ENCODE results near the gene RTL10.

RTL10 gene

GRCh38 chr22:19868773-19869471 lies 14.2 kb upstream of the RTL10 start:
- no peaks in the 10 kb centered on the region for H3K9me2 ChIP-seq (replicated peaks; ENCODE audit: insufficient read depth, low read length)
- no peaks in the 10 kb centered on the region for H4K20me1 ChIP-seq (ENCODE audit: low read depth, low read length)
- H2AFZ ChIP-seq (ENCODE audit: low read depth, low read length, severe bottlenecking), result no peak overlapping the region
- no peaks in the 10 kb centered on the region for H3K27me3 ChIP-seq (ENCODE audit: low read length)
- no peak overlapping the region for H3K27ac ChIP-seq (ENCODE audit: low read depth, low read length)
- no peaks in the 10 kb centered on the region for H3K9me3 ChIP-seq (ENCODE audit: insufficient read depth, low read length)
- no peak for TF ChIP-seq EZH2phosphoT487 (conservative IDR thresholded peaks at IDR 0.05; ENCODE audit: low read length)
- TF ChIP-seq, protein P1, sequence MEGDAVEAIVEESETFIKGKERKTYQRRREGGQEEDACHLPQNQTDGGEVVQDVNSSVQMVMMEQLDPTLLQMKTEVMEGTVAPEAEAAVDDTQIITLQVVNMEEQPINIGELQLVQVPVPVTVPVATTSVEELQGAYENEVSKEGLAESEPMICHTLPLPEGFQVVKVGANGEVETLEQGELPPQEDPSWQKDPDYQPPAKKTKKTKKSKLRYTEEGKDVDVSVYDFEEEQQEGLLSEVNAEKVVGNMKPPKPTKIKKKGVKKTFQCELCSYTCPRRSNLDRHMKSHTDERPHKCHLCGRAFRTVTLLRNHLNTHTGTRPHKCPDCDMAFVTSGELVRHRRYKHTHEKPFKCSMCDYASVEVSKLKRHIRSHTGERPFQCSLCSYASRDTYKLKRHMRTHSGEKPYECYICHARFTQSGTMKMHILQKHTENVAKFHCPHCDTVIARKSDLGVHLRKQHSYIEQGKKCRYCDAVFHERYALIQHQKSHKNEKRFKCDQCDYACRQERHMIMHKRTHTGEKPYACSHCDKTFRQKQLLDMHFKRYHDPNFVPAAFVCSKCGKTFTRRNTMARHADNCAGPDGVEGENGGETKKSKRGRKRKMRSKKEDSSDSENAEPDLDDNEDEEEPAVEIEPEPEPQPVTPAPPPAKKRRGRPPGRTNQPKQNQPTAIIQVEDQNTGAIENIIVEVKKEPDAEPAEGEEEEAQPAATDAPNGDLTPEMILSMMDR (IDR thresholded peaks at IDR 0.05; ENCODE audit: insufficient read depth, low read length, poor library complexity, severe bottlenecking), result no peak
- no peak overlapping the region for H3K4me2 ChIP-seq (ENCODE audit: low read depth, low read length, poor library complexity, severe bottlenecking)
- no peaks in the 10 kb centered on the region for H3K79me2 ChIP-seq (ENCODE audit: insufficient read depth, low read length)
- no peak overlapping the region for H3K9ac ChIP-seq (ENCODE audit: low read length)
- no peaks in the 10 kb centered on the region for H3F3A ChIP-seq (ENCODE audit: insufficient read depth)
- no peak overlapping the region for H3K4me3 ChIP-seq (ENCODE audit: insufficient read depth, low read length, poor library complexity, severe bottlenecking)
- H3K36me3 ChIP-seq (ENCODE audit: low read length), result no peaks in the 10 kb centered on the region

GRCh38 chr22:19868333-19868732 lies 13.7 kb upstream of the RTL10 start:
- Histone ChIP-seq H3K9me2 (replicated peaks; ENCODE audit: insufficient read depth, low read length) (no peaks in the 10 kb centered on the region), H3K27me3 (ENCODE audit: low read length) (no peaks in the 10 kb centered on the region), H3K27ac (ENCODE audit: low read depth, low read length) (no peak overlapping the region), H3K79me2 (ENCODE audit: insufficient read depth, low read length) (no peaks in the 10 kb centered on the region), H3K9me3 (ENCODE audit: insufficient read depth, low read length) (no peaks in the 10 kb centered on the region), H2AFZ (ENCODE audit: low read depth, low read length, severe bottlenecking) (no peak overlapping the region), H4K20me1 (ENCODE audit: low read depth, low read length) (no peaks in the 10 kb centered on the region), H3K36me3 (ENCODE audit: low read length) (no peaks in the 10 kb centered on the region), H3F3A (ENCODE audit: insufficient read depth) (no peaks in the 10 kb centered on the region), H3K9ac (ENCODE audit: low read length) (no peak overlapping the region), H3K4me2 (ENCODE audit: low read depth, low read length, poor library complexity, severe bottlenecking) (no peak overlapping the region), H3K4me3 (ENCODE audit: insufficient read depth, low read length, poor library complexity, severe bottlenecking) (no peak overlapping the region)
- TF ChIP-seq EZH2phosphoT487 (conservative IDR thresholded peaks at IDR 0.05; ENCODE audit: low read length), result no peak
- TF ChIP-seq, protein P1 (IDR thresholded peaks at IDR 0.05; ENCODE audit: insufficient read depth, low read length, poor library complexity, severe bottlenecking), result no peak

- Histone ChIP-seq H2AFZ (ENCODE audit: low read depth, low read length, severe bottlenecking) (no peak overlapping the region), H3K9ac (ENCODE audit: low read length) (no peak overlapping the region), H4K20me1 (ENCODE audit: low read depth, low read length) (no peaks in the 10 kb centered on the region), H3K36me3 (ENCODE audit: low read length) (no peaks in the 10 kb centered on the region), H3K4me3 (ENCODE audit: insufficient read depth, low read length, poor library complexity, severe bottlenecking) (no peak overlapping the region), H3K9me2 (replicated peaks; ENCODE audit: insufficient read depth, low read length) (no peaks in the 10 kb centered on the region), H3K27ac (ENCODE audit: low read depth, low read length) (no peak overlapping the region), H3K4me2 (ENCODE audit: low read depth, low read length, poor library complexity, severe bottlenecking) (no peak overlapping the region), H3K9me3 (ENCODE audit: insufficient read depth, low read length) (no peaks in the 10 kb centered on the region), H3K79me2 (ENCODE audit: insufficient read depth, low read length) (no peaks in the 10 kb centered on the region), H3F3A (ENCODE audit: insufficient read depth) (no peaks in the 10 kb centered on the region), H3K27me3 (ENCODE audit: low read length) (no peaks in the 10 kb centered on the region)
- TF ChIP-seq, protein P1 (IDR thresholded peaks at IDR 0.05; ENCODE audit: insufficient read depth, low read length, poor library complexity, severe bottlenecking), result no peak
- no peak for TF ChIP-seq EZH2phosphoT487 (conservative IDR thresholded peaks at IDR 0.05; ENCODE audit: low read length)
Measured at GRCh38 chr22:19867617-19868016, 12.9 kb upstream of the RTL10 start.
